RKO (cell line): ENCODE results near the gene ADORA1.

Source experiments
- DNase-seq: peaks from one replicate; pipeline ENCODE4 v3.0.0-alpha.2; 2016; ENCODE audit warnings: low spot score

The ADORA1 gene

GRCh38 chr1:203159844-203160243, 32.3 kb downstream of the ADORA1 start:
- no peak for DNase-seq

GRCh38 chr1:203161175-203161574, 33.6 kb downstream of the ADORA1 start:
- DNase-seq, result no peak

DNA sequence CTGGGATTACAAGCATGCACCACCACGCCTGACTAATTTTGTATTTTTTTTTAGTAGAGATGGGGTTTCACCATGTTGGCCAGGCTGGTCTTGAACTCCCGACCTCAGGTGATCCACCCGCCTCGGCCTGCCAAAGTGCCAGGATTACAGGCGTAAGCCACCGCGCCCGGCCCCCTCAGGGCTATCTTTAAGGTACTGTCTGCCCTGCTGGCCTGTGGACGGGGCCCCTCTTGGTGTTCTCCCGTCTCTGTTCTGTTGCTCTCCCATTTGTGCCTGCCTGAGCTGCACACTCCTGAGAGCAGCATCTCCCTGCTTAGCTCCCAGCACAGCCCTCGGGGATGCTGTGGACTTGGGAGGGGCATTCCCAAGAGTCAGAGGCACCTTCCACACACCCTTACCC, 34.2 kb downstream of the ADORA1 start:
- no peak for DNase-seq

- DNase-seq, result no peak
These were observed 34.9 kb downstream of the ADORA1 start for GRCh38 chr1:203162403-203162802.

- no peak for DNase-seq
These were observed 36.5 kb downstream of the ADORA1 start for GRCh38 chr1:203163891-203164635.

- no peak for DNase-seq
These were observed 37.7 kb downstream of the ADORA1 start for GRCh38 chr1:203165101-203165799.

DNA sequence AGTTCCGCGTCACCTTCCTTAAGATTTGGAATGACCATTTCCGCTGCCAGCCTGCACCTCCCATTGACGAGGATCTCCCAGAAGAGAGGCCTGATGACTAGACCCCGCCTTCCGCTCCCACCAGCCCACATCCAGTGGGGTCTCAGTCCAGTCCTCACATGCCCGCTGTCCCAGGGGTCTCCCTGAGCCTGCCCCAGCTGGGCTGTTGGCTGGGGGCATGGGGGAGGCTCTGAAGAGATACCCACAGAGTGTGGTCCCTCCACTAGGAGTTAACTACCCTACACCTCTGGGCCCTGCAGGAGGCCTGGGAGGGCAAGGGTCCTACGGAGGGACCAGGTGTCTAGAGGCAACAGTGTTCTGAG, 38.3 kb downstream of the ADORA1 start:
- DNase-seq, result no peak

DNA sequence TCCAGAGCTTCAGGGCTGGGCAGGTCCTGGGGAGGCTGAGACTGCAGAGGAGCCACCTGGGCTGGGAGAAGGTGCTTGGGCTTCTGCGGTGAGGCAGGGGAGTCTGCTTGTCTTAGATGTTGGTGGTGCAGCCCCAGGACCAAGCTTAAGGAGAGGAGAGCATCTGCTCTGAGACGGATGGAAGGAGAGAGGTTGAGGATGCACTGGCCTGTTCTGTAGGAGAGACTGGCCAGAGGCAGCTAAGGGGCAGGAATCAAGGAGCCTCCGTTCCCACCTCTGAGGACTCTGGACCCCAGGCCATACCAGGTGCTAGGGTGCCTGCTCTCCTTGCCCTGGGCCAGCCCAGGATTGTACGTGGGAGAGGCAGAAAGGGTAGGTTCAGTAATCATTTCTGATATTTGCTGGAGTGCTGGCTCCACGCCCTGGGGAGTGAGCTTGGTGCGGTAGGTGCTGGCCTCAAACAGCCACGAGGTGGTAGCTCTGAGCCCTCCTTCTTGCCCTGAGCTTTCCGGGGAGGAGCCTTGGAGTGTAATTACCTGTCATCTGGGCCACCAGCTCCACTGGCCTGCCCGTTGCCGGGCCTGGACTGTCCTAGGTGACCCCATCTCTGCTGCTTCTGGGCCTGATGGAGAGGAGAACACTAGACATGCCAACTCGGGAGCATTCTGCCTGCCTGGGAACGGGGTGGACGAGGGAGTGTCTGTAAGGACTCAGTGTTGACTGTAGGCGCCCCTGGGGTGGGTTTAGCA, 38.8 kb downstream of the ADORA1 start:
- no peak for DNase-seq

- DNase-seq, result no peak
These were observed 39.7 kb downstream of the ADORA1 start for GRCh38 chr1:203167026-203167912.

DNA sequence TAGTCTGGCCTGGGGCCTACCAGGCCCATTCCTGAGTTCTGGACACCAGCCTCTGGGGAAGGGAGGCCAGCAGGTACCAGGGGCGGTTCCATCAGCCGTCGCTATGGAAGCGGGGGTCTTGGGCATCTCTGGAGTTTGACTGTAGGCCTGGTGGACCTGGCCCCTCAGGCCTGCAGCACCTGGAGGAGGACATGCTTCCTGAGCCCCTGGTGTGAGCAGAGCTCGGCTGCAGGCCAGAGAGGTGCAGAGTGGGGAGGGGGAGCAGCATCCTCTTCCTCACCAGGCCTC, 40.3 kb downstream of the ADORA1 start:
- DNase-seq, result no peak

- no peak for DNase-seq
These were observed 40.8 kb downstream of the ADORA1 start for GRCh38 chr1:203168256-203168786.

GRCh38 chr1:203168991-203169390, 41.5 kb downstream of the ADORA1 start:
- DNase-seq, result no peak

DNA sequence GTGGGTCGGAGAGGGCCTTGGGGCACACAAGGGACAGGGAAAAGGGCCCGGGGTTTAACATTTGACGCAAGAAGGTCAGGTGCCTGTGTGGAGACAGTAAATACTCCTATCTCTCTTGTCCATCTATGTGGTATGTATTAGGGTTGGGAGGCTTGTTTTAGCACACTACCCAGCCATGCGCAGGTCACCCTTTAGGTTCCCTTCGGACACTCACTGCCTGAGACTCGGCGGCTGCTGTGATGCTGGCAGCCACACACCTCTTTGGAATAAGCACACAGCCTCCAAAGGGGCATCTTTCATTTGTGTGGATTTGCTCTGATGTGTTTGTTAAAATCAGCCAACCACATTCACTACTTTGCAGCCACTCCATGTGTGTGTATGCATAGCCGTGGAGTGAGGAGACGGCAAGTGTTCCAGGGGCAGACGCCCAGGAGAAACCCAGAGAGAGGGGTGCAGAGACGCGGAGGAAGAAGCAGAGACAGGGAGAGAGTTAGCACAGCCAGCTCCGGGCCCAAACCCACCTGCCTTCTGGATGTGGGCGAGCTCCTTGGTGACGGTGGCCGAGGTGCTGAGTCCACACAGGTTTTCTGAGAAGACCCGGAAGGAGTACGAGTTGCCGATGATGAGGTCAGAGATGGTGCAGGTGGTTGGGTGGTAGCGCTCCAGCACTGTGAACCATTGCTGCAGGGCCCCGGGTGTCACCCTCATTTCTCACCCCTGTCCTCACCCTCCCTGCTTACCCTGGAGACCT, 42.4 kb downstream of the ADORA1 start:
- DNase-seq, result no peak

- peak; percentile 8 for DNase-seq
These were observed 43.3 kb downstream of the ADORA1 start for GRCh38 chr1:203170625-203171330.

DNA sequence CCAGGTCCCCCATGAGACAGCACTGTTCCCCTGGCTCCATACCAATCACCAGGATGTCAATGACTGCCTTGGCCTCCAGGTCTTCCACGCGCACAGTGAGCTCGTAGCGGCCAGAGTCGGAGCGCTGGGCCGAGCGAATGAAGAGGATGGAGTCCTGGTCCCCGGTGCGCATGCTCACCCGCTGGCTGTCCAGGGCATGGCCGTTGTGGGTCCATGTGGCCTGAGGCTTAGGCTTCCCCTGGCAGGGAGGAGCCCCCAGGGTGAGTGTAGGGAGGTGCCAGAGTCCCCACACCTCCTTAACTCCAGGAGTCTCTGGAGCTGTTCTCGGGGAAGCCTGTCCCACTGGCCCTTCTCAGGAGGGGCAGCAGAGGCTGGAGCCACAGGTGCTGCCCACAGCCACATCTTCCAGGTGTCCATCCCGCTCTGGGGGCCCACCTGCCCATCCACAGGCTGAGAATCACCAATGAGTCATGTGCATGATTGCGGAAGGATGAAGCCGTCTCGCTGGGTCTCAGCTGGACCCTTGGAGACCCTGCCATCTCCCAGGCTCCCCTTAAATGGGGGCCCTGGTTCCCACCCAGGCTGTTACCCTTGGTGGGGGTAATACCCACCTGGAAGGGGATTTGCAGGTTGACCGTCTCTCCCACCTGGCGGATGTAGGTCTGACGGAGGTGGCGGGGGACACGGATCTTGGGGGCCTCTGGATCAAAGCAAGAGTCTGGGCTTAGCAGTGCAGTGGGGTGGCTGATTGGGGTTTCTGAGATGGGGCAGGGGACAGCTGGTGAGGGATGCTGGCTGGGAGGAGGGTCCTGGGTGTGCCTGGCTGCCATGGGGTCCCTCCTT, 44.0 kb downstream of the ADORA1 start:
- DNase-seq, result no peak

DNA sequence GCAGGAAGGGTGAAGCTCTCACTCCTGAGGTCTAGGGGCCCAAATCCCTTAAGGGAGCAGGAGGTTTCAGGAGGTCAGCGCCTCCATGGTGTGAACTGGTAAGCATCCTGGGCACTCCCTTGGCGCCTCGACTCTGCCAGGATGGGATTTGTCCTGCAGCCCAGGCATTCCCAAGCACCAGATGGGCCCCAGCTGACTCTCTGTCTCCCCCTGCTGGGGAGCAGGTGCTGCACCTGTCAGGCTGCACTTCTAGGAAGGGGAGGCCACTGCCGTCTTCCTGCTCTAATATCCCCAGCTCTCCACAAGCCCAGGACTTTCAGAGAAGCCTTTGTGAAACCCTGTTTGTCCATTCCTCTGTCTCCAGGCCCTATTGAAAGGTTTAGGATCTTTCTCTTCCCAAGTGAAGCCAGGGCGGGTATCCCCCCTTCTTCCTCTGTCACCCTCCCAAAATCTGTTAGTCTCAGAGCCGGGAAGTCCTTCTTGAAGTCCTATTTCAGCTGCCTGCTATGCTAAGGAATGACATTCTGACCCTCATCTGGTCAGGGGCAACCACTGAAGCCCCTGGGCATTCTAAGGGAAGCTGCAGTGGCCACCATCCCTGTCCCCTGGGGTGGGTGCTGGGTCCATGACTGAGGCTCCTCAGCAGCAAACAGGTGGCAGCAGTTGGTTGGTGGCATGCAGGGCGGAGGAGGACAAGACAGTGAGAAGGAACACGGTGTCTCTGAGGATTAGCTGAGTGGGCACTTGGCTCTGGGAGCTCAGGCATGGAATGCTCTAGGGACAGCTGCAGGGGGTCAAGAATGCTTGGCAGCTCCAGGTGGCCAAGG, 44.9 kb downstream of the ADORA1 start:
- peak; percentile 62 for DNase-seq

DNA sequence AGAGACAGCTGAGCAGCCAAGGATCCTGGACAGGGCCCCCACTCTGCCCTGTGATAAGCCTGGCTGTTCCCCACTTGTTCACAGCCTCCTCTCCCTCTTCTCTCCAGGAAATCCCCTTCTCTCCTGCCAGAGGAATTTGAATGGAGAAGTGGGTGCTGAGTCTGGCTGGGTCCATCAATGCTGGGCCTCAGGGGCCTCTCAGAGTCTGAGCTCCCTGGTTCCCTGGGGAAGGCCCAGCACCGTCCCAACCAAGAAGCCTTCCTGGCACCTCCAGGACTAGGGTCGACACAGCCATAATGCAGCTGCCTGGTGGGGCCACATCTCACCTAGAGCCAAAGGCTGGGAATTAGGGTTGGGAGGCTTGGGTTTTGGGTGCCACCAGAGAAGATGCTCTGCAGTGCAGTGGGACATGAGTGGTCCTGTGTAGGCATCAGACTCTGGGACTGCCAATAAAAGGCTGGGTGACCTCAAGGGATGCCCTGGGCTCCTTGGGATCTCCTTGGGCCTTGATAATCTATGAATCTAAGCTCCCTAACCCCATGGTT, 45.6 kb downstream of the ADORA1 start:
- DNase-seq, result no peak

- no peak for DNase-seq
These were observed 46.0 kb downstream of the ADORA1 start for GRCh38 chr1:203173566-203173965.
